Lower leg skin (tissue), 3 donors: ENCODE measurements around the gene MYH10.

Experiments used
- POLR2A ChIP-seq, 2 donors: fragments of 450-650 bp; IDR thresholded peaks; one replicate each; pipeline ENCODE4 v1.6.1; 2016 to 2017; ENCODE audit warnings: antibody characterized with exemption in 2 of 2, mild to moderate bottlenecking in 1 of 2, moderate library complexity in 1 of 2
- TF ChIP-seq, protein P1 (sequence below), 3 donors: fragments of 450-650 bp; IDR thresholded peaks; one replicate each; pipeline ENCODE4 v1.5.1; 2016; ENCODE audit warnings: antibody characterized with exemption in 3 of 3, mild to moderate bottlenecking in 3 of 3, moderate library complexity in 2 of 3

DNA sequence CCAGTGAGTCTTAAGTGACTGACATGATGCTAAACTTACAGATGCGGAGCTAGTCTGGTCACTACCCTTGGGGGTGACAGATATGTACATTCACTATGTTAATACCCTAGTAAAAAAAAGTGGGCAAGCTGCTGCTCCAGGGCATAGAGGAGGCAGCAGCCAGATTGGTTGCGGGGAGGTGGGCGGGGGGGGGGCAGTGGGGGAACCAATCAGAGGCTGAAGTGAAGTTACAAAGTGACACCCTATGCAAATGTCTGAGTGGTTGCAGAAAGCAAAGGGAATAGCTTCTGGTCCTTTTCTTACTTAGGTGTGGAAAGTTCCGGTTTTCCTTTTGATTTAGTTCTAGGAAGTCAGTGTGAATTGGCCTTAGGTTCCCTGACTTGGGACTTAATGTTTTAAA lies 182.7 kb downstream of the MYH10 start:
- TF ChIP-seq, protein P1, sequence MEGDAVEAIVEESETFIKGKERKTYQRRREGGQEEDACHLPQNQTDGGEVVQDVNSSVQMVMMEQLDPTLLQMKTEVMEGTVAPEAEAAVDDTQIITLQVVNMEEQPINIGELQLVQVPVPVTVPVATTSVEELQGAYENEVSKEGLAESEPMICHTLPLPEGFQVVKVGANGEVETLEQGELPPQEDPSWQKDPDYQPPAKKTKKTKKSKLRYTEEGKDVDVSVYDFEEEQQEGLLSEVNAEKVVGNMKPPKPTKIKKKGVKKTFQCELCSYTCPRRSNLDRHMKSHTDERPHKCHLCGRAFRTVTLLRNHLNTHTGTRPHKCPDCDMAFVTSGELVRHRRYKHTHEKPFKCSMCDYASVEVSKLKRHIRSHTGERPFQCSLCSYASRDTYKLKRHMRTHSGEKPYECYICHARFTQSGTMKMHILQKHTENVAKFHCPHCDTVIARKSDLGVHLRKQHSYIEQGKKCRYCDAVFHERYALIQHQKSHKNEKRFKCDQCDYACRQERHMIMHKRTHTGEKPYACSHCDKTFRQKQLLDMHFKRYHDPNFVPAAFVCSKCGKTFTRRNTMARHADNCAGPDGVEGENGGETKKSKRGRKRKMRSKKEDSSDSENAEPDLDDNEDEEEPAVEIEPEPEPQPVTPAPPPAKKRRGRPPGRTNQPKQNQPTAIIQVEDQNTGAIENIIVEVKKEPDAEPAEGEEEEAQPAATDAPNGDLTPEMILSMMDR (IDR thresholded peaks at IDR 0.05) = no peak
- TF ChIP-seq POLR2A (IDR thresholded peaks at IDR 0.05) = no peak
